AG09319 (cell line): ENCODE data around the gene HDAC4.

Experiments used
- DNase-seq: peaks from one replicate; pipeline ENCODE4 v3.0.0-alpha.2; 2010; ENCODE audit warnings: low read depth; ENCODE audit errors: extremely low read depth
- CTCF ChIP-seq: IDR thresholded peaks from 2 replicates; pipeline ENCODE4 v1.5.1; 2011; ENCODE audit warnings: low read depth, mild to moderate bottlenecking, inconsistent platforms, low read length, moderate library complexity

Gene HDAC4

DNA sequence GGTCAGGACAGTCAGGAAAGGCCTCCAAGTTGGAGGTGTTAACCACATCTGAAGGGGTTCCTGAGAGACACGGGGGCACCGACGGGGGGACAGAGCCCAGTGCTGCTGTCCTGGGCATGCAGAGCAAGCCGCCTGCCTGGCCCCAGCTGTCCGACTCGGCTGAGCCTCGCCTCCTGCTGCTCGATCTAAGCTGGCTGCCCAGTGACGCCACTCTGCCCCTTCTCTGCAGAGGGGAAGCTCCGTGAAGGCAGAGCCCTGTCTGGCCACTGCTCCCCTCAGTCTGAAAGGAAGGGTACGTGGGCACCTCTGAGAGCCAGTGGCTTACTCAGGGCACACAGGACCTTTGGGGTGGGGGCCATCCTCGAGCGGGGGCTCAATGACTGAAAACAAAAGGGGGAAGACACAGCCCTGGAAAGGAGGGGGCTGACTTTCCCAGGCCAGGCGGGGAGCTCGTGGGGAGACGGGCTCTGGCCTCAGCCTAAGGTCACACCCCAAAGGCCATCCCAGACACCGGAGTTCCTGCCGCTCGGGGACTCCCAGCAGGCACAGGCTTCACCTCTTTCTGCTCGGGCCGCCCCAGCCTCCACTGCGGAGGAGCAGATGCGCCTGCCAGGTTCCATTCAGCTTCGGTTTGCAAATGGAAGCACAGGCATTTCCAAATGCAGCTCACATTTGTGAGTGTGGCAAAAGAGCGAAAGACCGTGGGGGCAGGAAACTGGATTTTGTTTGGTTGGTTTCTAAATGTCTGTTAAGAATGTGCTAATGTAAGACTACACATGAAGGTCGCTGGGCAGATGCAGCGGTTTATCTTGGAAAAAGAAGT lies 136.9 kb downstream of the HDAC4 start:
- DNase-seq, result no peak

GRCh38 chr2:239263231-239263630 lies 137.6 kb downstream of the HDAC4 start:
- TF ChIP-seq CTCF, result no peak
- no peak for DNase-seq

More for the DNA sequence above, 136.9 kb downstream of the HDAC4 start:
- no peak for TF ChIP-seq CTCF

DNA sequence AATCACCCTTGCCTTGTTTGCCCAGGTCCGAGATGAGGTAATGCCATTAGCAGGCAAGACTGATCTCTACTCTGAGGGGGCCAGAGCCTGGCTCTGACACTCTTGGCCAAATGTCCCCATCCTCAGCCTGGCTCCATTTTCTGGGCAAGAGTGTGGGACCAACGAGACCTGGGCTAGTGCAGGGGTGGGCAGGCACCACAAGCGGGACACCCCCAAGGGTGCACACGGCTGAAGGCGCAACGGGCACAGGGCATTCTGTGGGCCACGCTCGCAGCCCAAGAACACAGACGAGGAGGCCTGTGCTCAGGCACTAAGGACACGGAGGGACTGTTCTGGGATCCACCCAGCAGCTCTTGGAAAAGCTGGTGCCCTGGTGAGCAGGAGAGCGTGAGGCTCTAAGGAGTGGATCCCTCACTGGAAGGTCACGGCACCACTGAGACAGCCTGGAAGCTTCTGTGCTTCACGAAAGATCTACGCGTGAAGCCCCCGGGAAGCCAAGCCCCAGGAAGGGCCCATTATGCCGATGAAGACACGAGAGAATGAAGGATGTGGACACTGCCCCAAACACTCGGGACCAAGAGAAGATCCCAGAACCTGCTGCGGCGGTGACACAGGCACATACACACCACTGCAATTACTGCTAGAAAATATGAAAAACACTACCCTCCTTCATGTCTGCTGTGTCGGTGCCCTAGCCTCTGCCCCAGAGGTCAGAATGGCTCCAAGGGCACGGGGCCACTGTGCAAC lies 138.2 kb downstream of the HDAC4 start:
- no peak for TF ChIP-seq CTCF
- DNase-seq, result no peak

DNA sequence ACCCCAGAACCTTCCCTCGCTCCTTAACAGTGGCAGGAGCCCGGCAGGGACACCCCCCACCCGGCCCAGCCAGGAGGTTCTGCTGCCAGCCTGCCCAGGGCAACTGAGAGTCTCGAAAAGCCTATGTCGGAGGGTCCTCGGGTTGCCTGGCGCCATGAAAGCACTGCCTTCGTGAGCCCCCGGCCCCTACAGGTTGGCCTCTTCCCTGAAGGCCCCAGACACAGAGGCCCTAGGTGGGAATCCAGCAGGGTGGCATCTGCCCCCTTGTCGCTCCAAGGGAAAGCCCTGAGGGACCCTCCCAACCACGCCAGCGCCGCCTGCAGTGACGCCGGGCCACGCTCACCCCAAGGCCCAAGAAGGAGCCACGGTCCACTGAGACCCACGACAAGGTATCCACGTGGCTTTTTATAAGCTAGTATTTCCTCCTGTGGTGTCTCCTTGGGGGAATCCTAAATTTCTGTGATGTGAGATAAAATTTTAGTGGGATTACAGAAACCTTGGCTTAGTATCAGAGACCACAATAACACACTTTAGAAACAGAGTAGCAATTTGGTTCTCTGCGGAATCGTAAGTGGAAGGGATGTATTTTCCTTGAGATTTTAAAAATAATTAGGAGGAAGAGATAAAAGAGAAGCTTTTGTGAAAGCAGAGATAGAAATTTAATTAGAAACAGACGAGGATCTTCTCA lies 138.9 kb downstream of the HDAC4 start:
- no peak for TF ChIP-seq CTCF
- no peak for DNase-seq

GRCh38 chr2:239261356-239261755 lies 139.5 kb downstream of the HDAC4 start:
- no peak for TF ChIP-seq CTCF
- DNase-seq, result no peak

DNA sequence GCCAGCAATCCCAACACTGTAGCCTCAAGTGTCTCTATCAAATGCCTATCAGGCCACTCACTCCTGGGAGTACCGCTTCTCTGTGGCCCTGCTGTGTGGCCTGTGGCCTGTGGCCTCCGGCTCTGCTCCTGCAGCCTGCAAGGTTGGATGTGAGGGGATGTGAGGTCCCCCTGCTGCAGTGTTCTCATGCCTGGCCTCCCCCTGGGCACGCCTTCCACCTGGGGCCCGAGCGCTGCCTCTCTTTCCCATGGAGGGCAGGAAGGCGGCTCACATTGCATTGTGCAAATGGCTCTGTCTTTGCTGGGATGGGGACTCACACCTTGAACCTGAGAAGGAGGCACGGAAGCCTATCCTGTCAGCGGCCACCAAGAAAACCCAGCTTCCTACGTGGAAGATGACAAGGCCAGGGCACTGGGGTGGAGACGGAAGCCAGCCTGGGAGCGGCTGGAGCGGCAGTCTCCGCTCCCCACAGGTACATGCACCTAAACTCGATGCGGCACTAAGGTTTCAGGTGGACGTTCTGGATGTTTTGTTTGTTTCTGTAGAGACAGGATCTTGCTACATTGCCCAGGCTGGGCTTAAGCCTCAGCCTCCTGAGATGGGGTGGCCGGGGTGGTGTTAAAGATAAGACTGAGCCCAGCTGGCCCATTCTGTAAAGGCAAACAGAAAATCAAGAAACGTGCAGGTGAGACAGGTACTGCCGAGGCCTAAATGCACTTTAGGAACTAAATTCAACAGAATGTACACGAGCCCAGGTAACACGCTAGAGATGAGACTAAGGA lies 140.1 kb downstream of the HDAC4 start:
- no peak for DNase-seq
- no peak for TF ChIP-seq CTCF
